HTERT RPE-1 (cell line): ENCODE results near the gene GPS1.

Experiments
- in situ Hi-C: fragments of 300-500 bp; cut with MboI; formaldehyde crosslinking; loops from 4 replicates; pipeline ENCODE4 v1.14.3; 2020; ENCODE audit warnings: low sequenced_read_pairs

The GPS1 gene

DNA sequence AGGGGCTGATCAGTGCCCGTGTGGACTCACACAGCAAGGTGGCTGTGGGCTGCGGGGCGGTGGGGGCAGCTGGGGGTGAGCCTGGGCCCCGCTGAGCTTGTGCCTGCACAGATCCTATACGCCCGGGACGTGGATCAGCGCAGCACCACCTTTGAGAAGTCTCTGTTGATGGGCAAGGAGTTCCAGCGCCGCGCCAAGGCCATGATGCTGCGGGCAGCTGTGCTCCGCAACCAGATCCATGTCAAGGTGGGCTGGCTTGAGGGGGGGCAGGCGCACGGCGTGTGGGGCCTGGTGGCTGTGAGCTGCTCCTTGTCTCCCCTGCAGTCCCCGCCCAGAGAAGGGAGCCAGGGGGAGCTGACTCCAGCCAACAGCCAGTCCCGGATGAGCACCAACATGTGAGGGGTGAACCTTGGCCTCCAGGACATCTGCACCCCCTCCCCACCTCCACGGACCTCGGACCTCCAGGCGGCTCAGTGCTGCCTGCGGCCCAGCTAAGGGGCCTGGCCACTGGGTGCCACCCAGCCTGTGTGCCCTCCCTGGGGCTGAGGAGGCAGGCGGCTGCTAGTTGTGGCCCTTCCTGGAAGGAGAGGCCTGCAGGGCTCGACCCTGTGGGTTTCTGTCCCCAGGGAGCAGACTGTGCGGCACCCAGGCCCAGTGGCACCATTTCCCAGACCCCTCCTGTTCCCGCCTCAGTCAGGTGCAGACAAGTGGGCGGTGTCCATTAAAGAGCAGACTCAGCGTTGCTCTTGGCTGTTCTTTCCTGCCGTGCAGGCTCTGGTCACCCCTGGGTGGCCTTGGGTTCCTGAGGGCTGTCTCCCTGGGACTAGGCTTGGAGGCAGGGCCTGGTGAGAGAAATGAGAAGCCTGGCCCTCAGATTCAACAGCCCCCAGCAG lies 5.3 kb downstream of the GPS1 start:
- in situ Hi-C loops: no loop called here

DNA sequence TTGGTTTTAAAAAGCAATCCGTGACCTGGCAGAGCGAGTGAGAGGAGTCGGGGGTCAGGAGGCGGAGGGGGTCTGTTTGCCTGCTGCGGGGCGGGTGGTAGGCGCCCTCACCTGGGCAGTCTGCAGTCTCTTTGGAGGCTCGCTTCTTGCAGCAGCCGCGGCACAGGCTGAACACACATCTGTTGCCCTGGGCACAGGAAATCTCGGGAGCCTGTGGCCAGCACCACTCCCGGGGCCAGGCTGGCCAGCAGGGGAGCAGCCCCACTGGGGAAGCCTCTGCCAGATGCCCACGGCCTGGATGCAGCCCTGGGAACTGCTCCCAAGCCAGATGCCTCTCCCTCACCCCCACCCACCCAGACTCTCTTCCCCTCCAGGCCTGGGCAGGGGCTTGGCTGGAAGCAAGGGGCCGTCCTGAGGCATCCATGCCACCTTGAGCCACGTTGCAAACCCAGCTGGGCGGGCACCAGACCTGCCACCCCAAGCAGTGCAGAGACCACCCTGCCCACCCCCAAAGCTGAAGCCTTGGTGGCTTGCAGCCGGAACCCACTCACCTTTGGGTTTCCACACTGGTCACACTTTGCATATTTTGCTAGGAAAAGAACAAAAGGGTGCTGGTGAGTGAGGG lies 6.6 kb downstream of the GPS1 start:
- in situ Hi-C loops: no loop called here

DNA sequence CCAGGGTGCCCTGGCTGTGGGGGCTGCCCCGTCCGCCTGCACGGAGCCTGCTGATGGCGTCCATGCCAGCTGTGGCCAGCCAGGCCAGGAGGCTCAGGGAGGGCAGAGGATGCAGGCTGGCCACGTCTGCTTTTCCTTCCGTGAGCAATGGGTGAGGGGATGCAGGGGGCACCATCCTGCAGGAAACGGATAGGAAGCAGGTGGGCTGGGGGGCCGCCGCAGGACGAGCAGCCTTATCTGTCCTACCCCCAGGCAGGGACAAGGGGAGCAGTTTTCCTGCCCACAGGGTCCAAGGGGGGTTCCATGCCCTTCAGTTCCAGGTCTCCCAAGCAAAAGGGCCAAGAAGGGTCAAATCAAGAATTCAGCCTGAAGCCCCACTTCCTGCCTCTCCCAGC lies 7.2 kb downstream of the GPS1 start:
- in situ Hi-C loops: no loop called here

DNA sequence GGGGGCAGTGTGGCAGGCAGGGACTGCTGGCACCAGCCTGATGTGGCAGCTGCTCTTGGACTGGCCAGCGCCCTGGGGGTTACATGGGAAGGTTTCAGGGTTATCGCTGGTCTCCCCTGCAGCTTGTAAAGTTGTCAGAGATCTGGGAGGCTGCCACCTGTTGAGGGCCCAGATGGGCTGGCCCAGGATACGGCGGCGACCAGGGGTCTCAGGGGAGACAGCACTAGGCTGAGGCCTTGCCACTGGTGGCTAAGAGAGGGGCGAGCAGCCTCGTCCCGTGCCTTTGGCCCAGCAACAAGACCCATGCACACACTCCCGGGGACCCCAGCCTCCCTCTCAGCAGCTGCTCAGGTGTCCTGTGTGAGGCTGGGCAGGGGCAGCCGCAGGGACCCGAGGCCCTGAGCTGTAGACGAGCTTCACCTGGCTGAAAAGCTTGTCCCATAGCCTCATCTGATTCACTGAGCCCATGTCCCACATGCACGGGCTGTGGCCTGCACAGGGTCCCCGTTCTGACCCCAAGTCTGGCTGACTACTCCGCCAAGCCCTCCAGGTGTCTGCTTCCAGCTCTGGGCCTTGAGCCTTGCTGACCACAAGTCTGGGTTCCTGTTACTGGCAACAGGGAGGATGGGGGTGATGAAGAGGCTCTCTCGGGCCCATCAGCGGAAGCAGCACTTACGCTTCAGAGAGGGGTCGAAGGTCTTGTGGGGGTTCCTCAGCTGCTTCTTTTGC lies 7.7 kb downstream of the GPS1 start:
- in situ Hi-C loops: no loop called here

DNA sequence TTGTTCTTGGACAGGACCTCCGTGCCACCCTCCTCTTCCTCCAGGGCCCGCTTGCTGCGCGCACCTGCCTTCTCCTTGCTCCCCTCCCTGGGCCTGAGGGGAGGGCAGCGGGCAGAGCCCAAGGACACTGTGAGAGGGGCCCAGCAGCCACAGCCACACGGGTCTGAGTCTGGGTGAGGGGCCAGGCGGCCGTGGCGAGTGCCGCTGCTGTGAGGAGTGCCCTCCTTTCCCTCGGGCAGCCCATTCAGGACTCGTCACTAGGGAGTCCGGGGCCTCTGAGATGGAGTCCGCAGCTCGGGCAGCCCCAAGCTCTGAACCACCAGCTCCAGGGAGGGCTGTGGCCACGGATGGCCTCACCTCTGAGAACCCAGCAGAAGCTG lies 8.3 kb downstream of the GPS1 start:
- in situ Hi-C loops: no loop called here

DNA sequence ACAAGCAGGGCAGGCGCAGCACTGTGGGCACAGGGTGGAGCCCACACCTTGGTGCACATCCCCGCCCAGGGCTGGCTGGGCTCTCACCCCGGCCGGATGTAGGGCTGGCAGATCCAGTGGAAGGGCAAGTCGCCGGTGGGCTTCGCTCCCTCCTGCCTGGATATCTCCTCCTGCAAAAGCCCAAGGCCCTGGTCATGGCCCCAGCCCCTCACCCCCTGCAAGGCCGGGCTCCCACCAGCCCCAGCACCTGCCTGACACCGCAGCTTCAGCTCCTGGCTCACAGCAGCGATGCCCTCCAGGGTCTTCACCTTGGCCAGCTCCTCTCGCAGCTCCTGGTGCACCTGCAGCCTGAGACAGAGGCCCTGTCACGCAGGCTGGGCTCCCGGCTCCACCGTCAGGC lies 8.9 kb downstream of the GPS1 start:
- in situ Hi-C loops: no loop called here

DNA sequence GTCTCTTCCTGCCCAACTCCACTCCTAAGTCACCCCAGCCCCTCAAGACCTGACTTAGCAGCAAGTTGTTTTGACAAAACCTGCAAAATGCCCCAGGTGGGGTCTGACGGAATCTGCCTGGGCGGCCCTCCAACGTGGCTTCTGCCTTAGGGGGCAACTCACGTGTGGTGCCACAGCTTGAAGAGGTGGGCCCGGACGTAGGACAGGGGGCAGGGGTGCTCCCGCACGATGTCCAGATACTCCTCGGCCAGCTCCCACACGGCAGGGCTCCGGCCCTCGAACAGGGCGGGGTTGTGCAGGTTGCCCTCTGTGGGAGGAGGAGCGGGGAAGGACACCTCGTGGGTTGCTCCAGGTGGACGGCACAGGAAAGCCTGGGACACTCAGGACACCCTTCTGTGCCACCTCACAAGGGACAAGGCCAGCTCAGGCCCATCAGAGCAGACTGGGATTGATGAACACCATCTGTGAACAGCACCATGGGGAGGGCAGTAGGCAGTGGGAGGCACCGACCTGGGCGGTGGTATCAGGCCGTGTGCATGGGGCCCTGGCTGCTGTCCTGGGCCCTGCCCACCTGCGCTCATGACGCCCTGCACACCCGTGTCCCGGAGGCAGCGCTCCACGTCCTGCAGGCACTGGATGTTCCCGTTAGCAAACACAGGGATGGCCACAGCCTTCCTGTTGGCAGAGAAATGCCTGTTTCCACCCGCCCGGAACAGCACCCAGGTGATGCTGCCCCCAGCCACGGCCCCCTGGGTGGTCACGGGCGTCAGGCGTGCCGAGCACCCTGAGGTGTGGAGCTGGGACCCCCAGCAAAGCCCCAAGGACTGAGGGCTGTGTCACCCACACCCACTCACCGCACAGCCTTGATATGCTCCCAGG lies 9.6 kb downstream of the GPS1 start:
- in situ Hi-C loops: no loop called here

DNA sequence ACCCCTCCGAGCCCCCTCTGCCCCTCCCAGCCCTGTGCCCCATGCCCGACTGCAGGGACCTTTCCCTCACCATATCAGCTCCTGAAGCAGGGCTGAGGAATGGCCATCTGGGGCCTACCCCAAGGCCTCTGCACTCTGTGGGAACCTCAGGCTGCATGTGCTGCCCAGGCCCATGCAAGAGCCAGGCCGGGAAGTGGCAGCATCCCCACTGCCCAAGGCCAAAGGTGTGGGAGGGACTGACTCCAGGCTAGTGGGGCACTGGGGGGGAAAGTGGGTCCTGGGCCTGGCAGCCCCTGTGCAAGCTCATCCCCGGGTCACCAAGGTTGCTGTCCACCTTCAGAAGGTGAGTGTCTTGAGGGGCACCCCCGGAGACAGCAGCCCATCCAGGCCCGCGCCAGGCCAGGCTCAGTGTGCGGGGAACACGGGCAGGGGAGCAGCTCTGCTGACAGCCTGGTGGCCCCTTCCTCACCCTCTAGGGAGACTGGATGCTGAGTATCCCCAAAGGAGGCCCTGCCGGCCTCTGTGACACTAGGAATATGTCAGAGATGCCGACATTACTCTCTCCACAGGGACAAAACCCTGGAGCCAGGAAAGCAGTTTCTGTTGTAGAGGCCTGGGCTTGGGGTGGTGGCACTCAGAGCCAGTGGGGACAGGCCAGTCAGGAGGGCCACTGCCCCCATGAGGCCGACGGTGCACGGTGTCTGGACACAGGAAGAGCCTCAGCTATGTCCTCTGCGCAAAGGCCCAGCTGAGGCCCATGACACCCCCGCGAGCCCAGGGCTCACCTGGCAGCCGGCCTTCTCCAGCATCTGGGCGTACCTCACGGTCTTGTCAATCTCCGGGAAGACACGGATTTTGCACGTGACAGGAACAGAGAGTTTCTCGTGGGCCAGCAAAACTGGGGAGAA lies 10.6 kb downstream of the GPS1 start:
- in situ Hi-C loops: no loop called here

DNA sequence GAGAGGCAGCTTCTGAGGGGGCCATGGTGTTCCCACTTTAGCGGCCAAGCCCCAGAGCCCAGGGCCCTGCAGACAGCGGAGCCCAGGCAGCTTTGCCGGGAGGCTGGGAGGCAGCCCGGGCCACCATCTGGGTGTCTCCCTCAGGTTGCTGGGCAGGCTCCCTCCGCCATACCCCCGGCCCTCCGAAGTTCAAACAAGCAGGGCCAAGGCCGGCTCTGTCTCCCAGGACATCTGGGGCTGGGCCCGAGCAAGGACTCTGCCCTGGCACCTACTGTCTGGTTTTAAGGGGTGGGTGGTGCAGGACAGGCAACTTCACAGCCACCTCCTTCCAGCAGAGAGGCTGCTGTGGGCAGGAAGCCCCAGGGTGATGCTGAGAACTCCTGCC lies 11.3 kb downstream of the GPS1 start:
- in situ Hi-C loops: no loop called here

DNA sequence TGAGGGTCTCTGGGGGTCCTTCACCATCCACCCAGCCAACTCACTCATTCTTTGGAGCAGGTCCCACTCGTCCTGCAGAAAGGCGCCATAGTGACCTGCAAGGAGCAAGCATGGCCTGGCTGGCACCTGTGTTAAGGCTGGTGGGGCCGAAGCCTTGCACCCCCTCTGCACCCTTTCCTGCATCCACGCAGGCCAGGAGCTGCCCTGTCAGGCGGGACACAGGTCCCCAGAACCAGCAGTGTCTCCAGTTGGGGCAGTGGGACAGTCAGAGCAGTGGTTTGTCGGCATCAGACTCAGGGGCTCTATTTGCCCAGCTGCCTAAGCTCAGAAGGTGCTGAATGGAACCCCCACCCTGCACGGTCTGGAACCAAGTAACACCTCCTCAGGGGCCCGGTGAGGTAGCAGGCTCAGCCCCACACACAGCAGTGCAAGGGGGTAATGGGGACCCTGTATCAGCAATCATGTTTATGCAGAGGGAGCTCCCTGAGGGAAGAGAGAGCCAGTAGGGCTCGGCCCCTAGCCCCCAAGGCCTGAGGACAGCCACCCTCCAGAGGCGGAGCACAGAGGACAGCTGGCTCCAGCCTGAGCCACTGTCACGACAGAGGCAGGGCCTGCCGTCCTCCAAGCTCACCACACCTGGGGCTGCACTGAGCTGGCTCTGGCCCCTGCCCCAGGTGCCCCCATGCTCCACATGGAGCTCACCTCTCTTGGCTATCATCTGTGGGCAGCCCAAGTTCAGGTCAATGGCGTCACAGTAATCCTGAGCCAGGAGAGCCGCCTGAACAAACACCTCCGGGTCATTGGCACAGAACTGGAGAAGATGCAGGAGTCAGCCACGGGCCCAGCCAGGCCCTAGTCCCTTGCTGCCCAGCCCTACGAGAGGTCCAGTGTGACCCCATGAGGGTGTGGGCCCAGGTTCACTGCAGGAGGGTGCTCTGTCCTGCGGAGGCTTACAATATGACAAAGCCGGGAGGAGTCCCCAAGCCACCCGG lies 12.0 kb downstream of the GPS1 start:
- in situ Hi-C loops: no loop called here

DNA sequence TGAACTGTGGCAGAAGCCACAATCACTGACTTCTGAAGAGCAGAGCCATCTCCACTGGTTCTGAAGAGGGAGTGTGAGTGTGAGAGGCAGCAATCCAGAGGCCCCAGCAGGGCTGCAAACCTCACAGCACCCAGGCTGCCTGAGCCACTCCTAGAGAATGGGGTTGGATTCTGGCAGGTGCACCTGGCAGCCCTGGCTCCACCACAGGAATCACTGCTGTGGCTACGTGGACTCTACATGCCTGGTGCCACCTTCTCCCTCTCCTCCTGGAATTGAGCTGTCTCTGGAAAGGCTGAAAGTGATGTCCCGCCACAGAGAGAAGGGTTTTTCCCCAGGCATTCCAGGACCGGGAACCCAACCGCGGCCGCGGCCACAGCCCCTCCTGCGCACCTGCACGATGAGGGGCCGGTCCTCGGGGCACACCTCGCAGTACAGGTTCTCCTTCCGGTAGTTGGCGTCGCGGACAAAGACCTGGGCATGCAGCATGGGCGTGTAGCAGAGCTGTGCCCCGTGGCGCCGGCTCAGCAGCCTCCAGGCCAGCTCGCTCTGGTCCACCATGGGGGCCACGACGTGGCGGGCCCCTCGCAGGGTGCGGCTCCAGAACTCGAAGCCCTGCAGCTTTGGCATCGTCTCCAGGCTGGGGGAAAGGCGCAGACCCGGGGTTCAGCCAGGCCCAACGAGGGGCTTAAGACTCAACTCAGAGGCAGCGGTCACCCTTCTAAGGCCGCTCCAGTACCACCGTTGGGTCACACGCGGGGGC lies 12.9 kb downstream of the GPS1 start:
- in situ Hi-C loops: no loop called here

DNA sequence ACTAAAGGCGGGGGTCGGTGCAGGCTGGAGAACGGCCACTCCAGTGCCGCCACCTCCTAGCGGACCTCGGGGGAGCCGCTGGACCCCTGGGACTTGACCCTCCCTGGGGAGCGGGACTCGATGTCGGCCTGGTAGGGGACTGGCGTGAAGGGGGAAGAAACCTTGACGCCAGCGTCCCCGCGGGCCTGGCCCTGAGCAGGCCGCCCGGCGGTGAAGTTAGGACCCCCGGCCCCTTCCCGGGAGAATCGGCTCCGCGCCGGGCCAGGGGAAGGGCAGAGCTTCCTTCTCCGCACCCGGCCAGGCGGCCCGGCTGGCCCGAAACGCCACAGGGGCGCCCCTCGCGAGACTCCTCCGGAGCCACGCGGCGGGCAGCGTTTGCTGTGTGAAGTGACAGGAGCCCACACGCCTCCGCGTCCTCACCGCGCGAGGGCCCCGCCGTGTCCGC lies 13.5 kb downstream of the GPS1 start:
- in situ Hi-C loops: no loop called here

DNA sequence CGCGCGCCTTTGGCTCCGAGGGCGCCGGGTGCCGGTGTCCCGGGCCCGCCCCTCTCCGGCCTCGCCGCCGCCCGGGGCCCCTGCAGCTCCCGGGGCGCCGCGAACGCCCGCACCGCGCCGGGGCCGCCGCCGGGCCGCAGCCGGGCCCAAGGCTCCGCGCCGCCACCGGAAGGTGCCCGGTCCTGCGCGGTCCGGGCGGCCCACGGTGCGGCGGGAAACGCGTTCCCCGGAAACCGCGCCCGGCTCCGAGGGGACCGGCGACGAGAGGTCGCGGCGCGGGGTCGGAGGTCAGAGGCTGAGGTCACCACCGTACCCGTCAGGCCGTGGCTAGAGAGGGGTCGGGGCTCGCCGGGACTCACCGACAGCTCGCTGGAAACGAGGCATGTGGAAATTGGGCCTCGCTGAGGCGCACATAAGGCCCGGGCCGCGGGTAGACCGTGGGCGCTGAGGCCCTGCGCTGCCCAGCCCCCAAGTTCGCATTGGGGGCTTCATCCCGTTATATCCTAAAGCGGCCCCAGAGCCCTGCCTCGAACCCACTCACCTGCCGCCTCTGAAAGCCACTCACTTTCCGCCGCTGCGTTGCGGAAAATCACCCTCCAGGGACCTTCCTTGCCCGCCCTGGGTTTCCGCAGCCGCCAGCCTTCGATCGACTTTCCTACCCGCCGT lies 14.1 kb downstream of the GPS1 start, which contains the start of gene DUS1L:
DUS1L (minus strand) TSS at position 167 of the 666 bp plus-strand sequence. CDS start 745 bp downstream, outside the sequence.
- in situ Hi-C loops: no loop called here

DNA sequence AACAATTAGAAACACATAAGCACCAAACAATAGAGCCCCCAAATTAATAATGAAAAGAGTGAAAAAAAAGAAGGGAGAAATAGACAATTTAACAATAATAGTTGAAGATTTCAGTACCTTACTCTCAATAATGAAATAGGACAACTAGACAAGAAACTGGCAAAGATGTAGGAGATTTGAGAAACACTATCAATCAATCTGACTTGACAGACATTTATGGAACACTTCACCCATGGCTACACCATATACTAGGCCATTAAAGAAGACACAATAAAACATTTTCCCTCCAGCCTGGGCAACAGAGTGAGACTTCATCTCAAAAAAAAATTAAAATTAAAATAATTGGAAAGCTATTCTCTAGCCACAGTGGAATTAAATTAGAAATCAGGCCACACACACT lies 18.9 kb downstream of the GPS1 start:
- in situ Hi-C loops: no loop called here

DNA sequence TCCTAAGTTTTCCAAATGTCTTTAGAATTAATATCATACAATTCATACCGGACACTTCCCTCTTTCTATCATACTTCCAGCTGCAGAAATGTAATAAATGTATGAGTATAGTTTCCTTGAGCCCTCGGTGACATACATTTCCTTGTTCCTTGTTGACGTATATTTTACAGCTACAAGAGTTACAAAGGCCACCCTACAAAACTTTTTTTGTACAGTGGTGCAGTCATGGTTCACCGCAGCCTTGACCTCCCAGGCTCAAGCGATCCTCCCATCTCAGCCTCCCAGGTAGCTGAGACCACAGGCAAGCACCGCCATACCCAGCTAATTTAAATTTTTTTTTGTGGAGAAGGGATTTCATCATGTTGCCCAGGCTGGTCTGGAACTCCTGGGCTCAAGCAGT lies 21.1 kb downstream of the GPS1 start:
- in situ Hi-C loops: no loop called here

DNA sequence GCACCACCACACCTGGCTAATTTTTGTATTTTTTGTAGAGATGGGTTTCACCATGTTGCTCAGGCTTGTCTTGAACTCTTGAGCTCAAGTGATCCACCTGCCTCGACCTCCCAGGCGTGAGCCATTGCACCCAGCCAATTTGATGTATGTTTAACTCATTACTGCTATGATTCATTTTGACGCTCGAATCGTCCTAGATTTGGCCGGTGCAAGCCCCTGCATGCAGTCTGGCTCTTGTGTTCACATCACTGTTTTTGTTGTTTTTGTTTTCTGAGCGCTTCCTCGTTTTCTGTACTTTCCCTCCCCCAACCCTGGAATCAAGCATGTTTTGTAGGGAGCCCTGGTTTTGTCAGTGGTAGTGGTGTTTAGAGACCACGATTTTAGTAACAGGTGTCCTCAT lies 21.7 kb downstream of the GPS1 start:
- in situ Hi-C loops: no loop called here
